Neuron (in vitro differentiated cells): ENCODE results near the gene SLC45A2.
"Not testable (repeated sequence)": the region's sequence is repeated elsewhere in the genome, so short reads cannot be mapped to it uniquely, and the experiment has no call there.

Experiments used
- H2AFZ ChIP-seq: one replicate; pipeline ENCODE4 v1.6.1; 2013; ENCODE audit warnings: low read depth, mild to moderate bottlenecking, inconsistent platforms, low read length, moderate library complexity
- H3K27me3 ChIP-seq: one replicate; pipeline ENCODE4 v1.6.1; 2013; ENCODE audit warnings: low read length; ENCODE audit not compliant: insufficient read depth
- H3K36me3 ChIP-seq: one replicate; pipeline ENCODE4 v1.6.1; 2013; ENCODE audit warnings: low read length; ENCODE audit not compliant: insufficient read depth
- H3K4me1 ChIP-seq: one replicate; pipeline ENCODE4 v1.6.1; 2013; ENCODE audit warnings: low read length; ENCODE audit not compliant: insufficient read depth
- H3K4me3 ChIP-seq: 2 replicates; pipeline ENCODE4 v1.5.1; 2013; ENCODE audit warnings: mild to moderate bottlenecking, low read length, moderate library complexity
- H3K9me3 ChIP-seq: one replicate; pipeline ENCODE4 v1.6.1; 2013; ENCODE audit warnings: low read length

SLC45A2 gene

DNA sequence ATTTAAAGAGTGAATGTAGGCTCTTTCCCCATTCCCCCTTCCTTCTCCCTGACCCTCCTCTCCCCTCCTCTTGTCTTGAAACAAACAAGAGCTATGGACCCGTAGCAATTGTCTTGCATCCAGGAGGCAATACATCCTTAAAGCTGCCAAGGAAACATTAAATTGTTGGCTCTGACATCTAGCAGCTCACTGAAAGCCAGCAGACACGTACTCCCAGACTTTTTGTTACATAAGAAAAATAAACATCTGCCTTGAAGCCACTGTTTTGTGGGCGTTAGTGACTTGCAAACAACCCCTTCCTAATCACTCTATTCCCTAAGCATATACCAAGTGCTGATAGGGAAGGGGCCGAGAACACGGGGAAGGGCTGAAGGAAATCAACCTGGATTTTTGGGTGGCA lies 8.6 kb downstream of the SLC45A2 start:
- H3K4me3 ChIP-seq: no peak overlapping the region

DNA sequence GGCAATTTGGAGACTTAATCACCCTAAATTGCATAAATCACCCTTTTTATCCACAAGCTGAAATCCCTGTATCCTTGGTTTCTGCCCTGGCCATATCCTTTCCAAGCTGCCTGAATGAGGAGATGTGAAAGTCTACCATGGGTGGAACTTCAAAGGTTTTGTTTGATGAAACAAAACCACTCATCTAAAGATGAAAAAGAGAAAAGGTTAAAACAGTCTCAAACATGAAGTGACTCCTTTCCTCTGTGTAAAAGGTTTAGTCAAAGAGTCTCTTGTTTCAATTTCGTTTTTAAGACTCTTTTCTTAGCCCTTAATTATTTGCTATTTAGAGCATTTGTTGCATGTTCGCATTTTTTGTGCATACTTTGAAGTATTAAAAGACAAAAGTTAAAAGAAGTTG lies 11.2 kb downstream of the SLC45A2 start:
- H3K4me3 ChIP-seq: no peak overlapping the region
- no peaks in the 10 kb centered on the region for H3K4me1 ChIP-seq
- no peaks in the 10 kb centered on the region for H3K9me3 ChIP-seq
- no peaks in the 10 kb centered on the region for H3K27me3 ChIP-seq
- H3K36me3 ChIP-seq: no peaks in the 10 kb centered on the region
- H2AFZ ChIP-seq: no peak overlapping the region

More for the DNA sequence above, 8.6 kb downstream of the SLC45A2 start:
- no peaks in the 10 kb centered on the region for H3K9me3 ChIP-seq
- H3K27me3 ChIP-seq: no peaks in the 10 kb centered on the region
- no peak overlapping the region for H2AFZ ChIP-seq
- no peaks in the 10 kb centered on the region for H3K36me3 ChIP-seq
- H3K4me1 ChIP-seq: no peaks in the 10 kb centered on the region

DNA sequence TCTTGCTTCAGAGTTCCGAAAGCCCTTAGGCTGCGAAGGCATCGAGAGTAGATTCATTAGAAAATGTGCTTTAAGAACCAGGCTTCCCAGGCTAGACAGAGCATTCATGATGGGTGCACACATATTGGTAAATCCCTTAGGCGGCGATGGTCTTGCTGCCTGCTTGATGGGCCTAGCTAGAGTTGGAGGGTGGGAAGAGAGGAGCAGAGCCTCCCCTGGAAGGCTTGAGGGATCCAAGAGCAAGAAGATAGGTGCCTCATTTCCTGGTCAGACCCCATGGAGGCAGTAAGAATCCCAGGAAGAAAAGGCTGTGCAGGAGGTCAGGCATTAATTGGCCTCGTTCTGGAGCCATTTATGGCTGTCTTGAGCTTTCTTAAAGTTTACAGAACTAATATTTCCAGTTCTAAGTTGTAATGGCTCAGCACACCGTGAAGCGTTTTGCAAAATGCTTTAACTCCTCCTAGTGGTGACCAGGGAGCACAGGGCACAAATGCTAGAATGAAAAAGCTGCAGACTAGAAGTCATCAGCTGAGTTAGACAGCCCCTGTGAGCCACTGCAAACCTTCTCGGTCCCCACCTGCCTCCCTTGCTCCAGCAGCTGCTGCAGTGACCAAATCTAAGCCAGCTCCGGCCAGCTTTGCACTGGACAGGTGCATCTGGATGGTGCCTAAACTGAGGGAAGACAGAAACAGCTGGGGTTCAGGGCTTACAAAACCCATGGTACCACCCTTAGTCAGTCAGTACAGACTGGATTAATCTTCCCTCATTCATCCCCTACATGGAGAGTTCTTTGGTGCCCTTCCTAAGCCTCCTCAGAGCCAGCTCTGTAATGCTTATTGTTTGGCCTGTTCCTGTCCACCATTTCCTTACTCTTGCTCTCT lies 14.7 kb downstream of the SLC45A2 start:
- Histone ChIP-seq H3K36me3 (no peaks in the 10 kb centered on the region), H3K4me3 (no peak overlapping the region), H3K9me3 (no peaks in the 10 kb centered on the region), H2AFZ (no peak overlapping the region), H3K4me1 (no peaks in the 10 kb centered on the region), H3K27me3 (no peaks in the 10 kb centered on the region)

DNA sequence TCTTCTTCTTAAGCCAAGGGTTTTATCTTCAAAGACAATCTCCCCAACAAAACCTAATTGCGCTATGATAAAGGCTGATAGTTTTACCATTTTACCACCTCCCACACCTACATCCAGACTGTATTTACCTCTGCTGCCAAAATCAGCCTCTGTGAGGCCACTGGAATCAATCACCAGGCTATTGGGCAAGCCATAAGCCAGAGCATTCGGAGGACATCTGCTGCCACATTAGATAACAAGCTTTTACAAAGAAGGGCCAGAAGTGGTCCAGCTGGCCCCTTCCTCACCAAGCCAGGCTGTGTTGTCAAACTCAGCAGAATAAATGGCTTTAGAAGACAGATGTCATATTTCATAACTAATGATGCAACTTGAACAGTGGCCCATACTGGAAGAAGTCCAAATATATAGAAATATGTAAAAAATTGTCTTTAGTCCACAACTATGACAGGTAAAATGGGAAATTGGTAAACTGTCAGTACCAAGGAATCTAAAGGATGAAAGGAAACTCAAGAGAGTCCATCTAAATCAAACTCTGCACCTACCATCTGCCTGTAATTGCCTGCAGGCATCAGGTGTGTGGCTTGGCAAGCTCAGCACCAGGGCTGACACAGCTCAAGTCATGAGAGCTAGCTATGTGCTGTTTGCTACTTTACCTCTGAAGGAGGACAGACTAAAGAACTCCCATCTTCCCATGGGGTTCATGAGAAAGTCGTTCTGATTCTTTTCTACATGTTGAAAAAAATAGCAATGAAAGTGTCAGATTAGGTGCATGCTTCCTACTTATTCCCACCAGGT lies 16.1 kb downstream of the SLC45A2 start:
- Histone ChIP-seq H3K27me3 (no peaks in the 10 kb centered on the region), H3K36me3 (no peaks in the 10 kb centered on the region), H3K9me3 (no peaks in the 10 kb centered on the region), H3K4me1 (no peaks in the 10 kb centered on the region), H3K4me3 (no peak overlapping the region), H2AFZ (no peak overlapping the region)

DNA sequence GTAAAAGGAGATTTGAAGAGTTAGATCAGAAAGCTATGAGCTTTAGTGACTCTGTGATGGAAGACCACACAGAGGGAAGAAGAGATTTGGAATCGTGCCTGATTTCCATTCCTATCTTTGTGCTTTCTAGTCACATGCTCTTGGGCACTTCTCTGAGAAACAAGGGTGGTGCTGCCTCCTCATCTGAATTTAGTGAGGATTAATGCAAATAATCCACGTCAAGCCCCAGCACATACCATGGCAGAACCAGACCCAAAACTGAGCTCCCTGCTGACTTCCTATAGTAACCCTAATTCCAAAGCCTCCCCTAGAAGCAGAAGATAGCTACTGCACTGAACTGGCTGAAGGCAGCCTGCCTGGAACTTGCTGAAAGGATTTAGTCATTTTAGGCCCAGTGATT lies 17.7 kb downstream of the SLC45A2 start:
- Histone ChIP-seq H3K27me3 (no peaks in the 10 kb centered on the region), H2AFZ (no peak overlapping the region), H3K9me3 (no peaks in the 10 kb centered on the region), H3K36me3 (no peaks in the 10 kb centered on the region), H3K4me1 (no peaks in the 10 kb centered on the region), H3K4me3 (no peak overlapping the region)

DNA sequence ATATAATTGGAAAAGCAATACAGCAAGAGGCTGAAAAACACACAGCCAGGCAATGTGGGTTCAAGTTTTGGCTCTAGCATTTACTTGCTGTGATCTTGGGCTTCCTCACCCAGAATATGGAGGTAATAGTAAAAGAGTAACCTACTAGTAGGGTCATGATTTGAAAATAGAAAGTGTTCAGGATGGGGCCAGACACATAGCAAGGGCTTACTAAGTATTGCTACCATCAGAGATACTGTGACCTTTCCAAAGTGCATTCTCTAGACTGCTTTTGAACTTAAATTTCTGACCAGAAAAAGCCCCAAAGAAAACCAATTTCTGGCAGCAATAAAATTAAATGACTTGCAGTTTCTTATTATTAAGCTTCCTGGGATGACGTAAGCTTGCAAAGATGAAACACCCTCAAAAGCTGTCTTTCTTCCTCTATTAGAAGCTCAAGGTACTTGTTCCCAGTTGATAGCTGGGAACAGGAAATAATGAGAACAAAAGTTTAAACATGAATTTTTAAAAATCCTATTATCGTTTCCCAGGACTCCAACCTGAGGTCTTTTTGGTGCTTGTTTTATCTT lies 20.3 kb downstream of the SLC45A2 start:
- Histone ChIP-seq H3K36me3 (no peaks in the 10 kb centered on the region), H3K4me1 (no peaks in the 10 kb centered on the region), H3K27me3 (no peaks in the 10 kb centered on the region), H3K4me3 (no peak overlapping the region), H3K9me3 (no peaks in the 10 kb centered on the region), H2AFZ (no peak overlapping the region)

DNA sequence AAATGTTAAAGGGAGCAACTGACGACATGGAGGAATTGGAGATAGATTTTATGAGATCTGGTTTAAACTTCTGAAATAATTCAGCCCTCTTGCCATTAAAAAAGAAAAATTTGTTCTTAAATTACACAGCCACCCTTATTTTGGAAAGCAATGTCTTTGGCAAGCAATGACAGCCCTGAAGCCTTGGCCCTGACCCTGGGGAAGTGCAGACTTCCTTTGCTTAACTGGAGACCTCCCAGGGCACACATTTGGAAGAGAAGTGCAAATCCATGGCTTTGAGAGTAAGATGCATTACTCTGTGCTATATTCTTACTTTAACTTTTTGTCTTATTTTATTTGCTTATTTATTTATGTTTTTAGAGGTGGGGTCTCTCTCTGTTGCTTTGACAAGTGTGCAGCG lies 26.3 kb downstream of the SLC45A2 start:
- Histone ChIP-seq H2AFZ (no peak overlapping the region), H3K9me3 (no peaks in the 10 kb centered on the region), H3K36me3 (no peaks in the 10 kb centered on the region), H3K27me3 (no peaks in the 10 kb centered on the region), H3K4me1 (no peaks in the 10 kb centered on the region), H3K4me3 (no peak overlapping the region)

DNA sequence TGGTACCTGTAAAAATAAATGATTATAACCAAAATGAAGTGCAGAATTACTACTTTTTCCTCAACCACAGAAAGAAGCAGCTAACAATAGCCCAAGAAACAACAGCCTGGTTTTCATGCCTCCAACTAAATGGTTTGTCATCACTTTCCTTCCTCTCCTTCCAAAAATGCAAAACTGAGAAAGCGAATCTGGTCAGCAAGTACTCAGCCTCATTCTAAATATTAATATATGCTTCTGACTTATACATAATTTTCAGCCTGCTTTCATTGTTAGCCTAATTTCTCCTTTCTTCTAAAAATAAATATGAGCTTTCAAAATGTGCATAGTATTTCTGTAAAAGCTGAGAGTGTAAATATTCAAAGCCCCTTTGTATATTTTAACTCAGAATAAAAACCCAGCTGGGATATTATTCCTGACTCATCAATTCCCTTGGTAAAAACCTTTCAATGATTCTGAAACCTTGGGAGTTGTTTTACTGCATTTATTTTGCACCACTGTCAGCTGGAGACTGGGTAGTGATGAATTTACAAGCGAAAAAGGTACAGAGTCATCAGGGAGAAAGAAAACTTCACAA lies 26.8 kb downstream of the SLC45A2 start:
- H3K9me3 ChIP-seq: no peaks in the 10 kb centered on the region
- H3K27me3 ChIP-seq: no peaks in the 10 kb centered on the region
- no peak overlapping the region for H3K4me3 ChIP-seq
- no peaks in the 10 kb centered on the region for H3K36me3 ChIP-seq
- no peaks in the 10 kb centered on the region for H3K4me1 ChIP-seq
- H2AFZ ChIP-seq: no peak overlapping the region

DNA sequence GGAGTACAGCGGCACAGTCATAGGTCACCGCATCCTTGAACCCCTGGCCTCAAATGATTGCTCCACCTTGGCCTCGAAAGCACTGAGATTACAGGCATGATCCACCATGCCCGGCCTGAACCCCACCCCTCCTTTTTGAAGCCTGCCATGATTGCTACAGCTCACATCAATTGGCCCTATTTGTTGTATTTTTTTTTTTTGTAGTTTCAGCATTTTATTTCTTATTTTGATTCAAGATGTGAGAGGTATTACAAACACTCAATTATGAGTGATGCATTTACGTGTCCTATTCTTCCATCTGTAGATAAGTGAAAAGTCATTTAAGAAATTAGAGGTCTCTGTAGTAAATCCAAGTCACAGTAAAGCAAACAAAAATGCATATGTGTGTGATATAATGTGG lies 32.3 kb downstream of the SLC45A2 start:
- not testable (repeated sequence) for H3K36me3 ChIP-seq, H2AFZ ChIP-seq, H3K9me3 ChIP-seq, H3K27me3 ChIP-seq, H3K4me3 ChIP-seq, H3K4me1 ChIP-seq

DNA sequence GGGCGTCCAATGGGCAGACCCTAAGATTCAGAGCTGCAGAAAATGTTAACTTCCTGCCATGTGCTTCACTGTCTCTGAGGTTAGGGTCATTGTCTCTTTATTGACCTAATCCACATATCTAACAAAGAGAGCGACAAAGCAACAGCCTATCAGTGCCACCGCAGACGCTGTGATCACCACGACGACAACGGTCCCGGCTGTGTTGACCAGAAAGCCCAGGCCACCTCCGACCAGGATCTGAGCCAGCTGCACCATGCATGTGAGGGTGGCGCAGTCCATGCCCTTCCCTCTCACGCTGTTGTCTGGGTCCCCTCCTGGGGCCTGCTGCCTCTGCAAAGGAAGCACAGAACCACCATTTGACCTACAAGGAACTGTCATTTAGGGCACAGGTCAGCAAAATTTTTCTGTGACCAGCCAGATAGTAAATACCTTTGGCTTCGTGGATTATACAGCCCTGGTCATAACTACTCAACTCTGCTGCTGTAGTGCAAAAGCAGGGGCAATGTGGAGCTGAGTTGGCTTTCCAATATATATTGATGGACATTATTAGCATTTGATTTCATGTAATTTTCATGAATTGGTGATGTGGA lies 39.9 kb downstream of the SLC45A2 start:
- Histone ChIP-seq H3K4me3 (no peak overlapping the region), H2AFZ (no peak overlapping the region), H3K4me1 (peaks cover 4% of the 10 kb centered on the region), H3K36me3 (no peaks in the 10 kb centered on the region), H3K9me3 (no peaks in the 10 kb centered on the region), H3K27me3 (no peaks in the 10 kb centered on the region)

DNA sequence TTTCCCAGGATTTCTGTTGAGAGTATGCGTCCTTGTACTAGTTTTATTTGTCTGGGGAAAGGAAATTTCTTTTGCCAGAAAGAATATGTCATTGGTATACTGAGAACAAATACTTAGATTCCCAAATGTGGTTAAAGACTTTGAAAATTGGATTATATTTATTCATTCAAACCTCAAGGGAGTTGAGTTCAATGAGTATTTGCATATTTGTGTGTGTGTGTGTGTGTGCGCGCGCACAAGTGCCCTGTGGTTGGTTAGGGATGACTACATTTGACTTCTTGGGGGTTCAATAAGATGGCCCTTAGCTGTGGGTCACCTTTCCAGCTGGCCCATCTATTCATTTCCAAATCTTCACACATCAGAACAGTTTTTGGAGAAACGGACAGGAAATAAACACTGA lies 43.4 kb downstream of the SLC45A2 start:
- peaks cover 5% of the 10 kb centered on the region for H3K27me3 ChIP-seq

DNA sequence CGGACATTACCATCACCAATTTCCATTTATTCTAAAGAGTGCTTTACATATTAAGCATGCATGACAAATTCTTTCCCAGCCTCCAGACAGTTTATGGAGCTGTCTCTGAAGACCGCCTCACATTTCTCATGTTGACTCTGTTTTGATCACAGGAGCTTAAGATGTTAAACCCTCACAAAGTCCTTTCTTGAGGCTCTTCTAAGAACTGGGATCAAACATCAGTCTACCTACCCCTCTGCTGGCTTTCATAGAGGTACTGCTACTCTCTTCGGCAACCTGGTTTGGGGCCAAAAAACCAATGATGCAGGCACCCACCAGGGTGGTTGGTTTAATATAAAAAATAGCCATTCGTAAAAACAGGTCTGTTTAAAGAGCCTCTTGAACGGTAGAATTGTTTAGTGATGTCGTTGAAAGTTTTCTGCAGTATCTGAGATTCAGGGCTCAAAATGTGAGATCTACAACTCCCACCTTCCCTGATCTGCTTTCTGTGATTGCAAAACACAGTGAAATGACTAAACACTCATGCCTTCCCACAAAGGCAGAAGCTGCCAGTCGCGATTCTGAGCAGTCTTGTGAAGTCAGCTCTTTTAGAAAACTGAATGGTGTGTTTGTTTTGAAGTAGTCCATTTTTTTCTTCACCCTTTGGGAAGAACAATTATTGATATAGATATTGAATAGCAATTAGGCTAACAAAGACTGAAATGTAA lies 44.8 kb downstream of the SLC45A2 start:
- peaks cover 5% of the 10 kb centered on the region for H3K27me3 ChIP-seq
- no peaks in the 10 kb centered on the region for H3K9me3 ChIP-seq
- H3K4me1 ChIP-seq: peaks cover 9% of the 10 kb centered on the region
- H2AFZ ChIP-seq: no peak overlapping the region
- H3K4me3 ChIP-seq: no peak overlapping the region
- no peaks in the 10 kb centered on the region for H3K36me3 ChIP-seq

More for the DNA sequence above, 43.4 kb downstream of the SLC45A2 start:
- H3K4me3 ChIP-seq: no peak overlapping the region
- H3K9me3 ChIP-seq: no peaks in the 10 kb centered on the region
- no peaks in the 10 kb centered on the region for H3K36me3 ChIP-seq
- no peak overlapping the region for H2AFZ ChIP-seq
- H3K4me1 ChIP-seq: peaks cover 6% of the 10 kb centered on the region
